HepG2 (cell line): ENCODE measurements around the gene HSD17B8. TPM values are rescaled to one million over a fixed set of nuclear protein-coding genes. Genes with fewer than 3 reads are reported as not detected.

Experiments
- ATF1 ChIP-seq: IDR thresholded peaks from 2 replicates; pipeline ENCODE4 v1.6.1; 2016; ENCODE audit warnings: mild to moderate bottlenecking, control low read depth
- CBX1 ChIP-seq: IDR thresholded peaks from one replicate; pipeline ENCODE4 v1.6.1; 2016; ENCODE audit warnings: antibody characterized with exemption, low read depth
- DBP ChIP-seq: sonication (generic); formaldehyde crosslinking; IDR thresholded peaks from 2 replicates; pipeline ENCODE4 v1.4.0; 2020; ENCODE audit warnings: missing genetic modification reagents; ENCODE audit errors: not compliant biosample characterization
- ELF3 ChIP-seq: IDR thresholded peaks from 2 replicates; pipeline ENCODE4 v1.6.1; 2016; ENCODE audit warnings: missing genetic modification reagents, missing compliant biosample characterization
- HNRNPL ChIP-seq: fragments of 200-400 bp; formaldehyde crosslinking; IDR thresholded peaks from 2 replicates; pipeline ENCODE4 v1.6.1; 2017; ENCODE audit warnings: mild to moderate bottlenecking, low read depth, low read length
- KDM4B ChIP-seq: sonication (generic); formaldehyde crosslinking; IDR thresholded peaks from 2 replicates; pipeline ENCODE4 v1.4.0; 2020; ENCODE audit warnings: missing genetic modification reagents
- KLF15 ChIP-seq: sonication (generic); formaldehyde crosslinking; IDR thresholded peaks from 2 replicates; pipeline ENCODE4 v1.8.1; 2023; ENCODE audit warnings: borderline replicate concordance, mild to moderate bottlenecking, inconsistent platforms, missing genetic modification reagents, mixed read lengths
- RFXANK ChIP-seq: IDR thresholded peaks from 2 replicates; pipeline ENCODE4 v1.6.1; 2016
- SAFB2 ChIP-seq: sonication (generic); formaldehyde crosslinking; IDR thresholded peaks from 2 replicates; pipeline ENCODE4 v1.5.1; 2020; ENCODE audit warnings: missing genetic modification reagents, low read depth, mild to moderate bottlenecking, borderline replicate concordance
- TBL1XR1 ChIP-seq: fragments of 150-350 bp; IDR thresholded peaks from 2 replicates; pipeline ENCODE4 v1.6.1; 2014; ENCODE audit warnings: borderline replicate concordance, low read length; ENCODE audit not compliant: partially characterized antibody
- YEATS2 ChIP-seq: sonication (generic); formaldehyde crosslinking; IDR thresholded peaks from 2 replicates; pipeline ENCODE4 v1.4.0; 2020; ENCODE audit warnings: missing genetic modification reagents, borderline replicate concordance
- ZFP36L2 ChIP-seq: sonication (generic); formaldehyde crosslinking; IDR thresholded peaks from 2 replicates; pipeline ENCODE4 v1.4.0; 2020; ENCODE audit warnings: missing genetic modification reagents
- ZKSCAN8 ChIP-seq: IDR thresholded peaks from 2 replicates; pipeline ENCODE4 v1.6.1; 2016; ENCODE audit warnings: borderline replicate concordance, missing genetic modification reagents, missing compliant biosample characterization
- ZNF543 ChIP-seq: sonication (generic); formaldehyde crosslinking; IDR thresholded peaks from 2 replicates; pipeline ENCODE4 v1.4.0; 2020; ENCODE audit warnings: mild to moderate bottlenecking, missing genetic modification reagents
- ZNF609 ChIP-seq: sonication (generic); formaldehyde crosslinking; IDR thresholded peaks from 2 replicates; pipeline ENCODE4 v1.4.0; 2020; ENCODE audit warnings: mild to moderate bottlenecking, missing genetic modification reagents, borderline replicate concordance
- polyA plus RNA-seq, 8 experiments: library from polyadenylated mRNA; depleted of rRNA in 3 of 8; stranded (reverse) in 7 of 8; unstranded in 1 of 8; fragments of >200 nt; fragmentation: Illumina TruSeq in 4 of 8; extraction: Trizol in 4 of 8; gene quantifications; 2 replicates each; pipeline versions ENCODE4 v1.2.1 to v1.2.3, GENCODE V29; 2011 to 2016; ENCODE audit warnings: low read depth in 4 of 8, missing spikeins in 1 of 8, mixed read lengths in 1 of 8; ENCODE audit not compliant: insufficient read depth in 1 of 8
- total RNA-seq, 5 experiments: library from RNA; depleted of rRNA; stranded (reverse); fragments of >200 nt; fragmentation: Illumina TruSeq; extraction: Trizol; gene quantifications; 2 replicates each; pipeline ENCODE4 v1.2.3, GENCODE V29; 2016; ENCODE audit warnings: low read depth in 1 of 5
- TF ChIP-seq, protein P1 (sequence below): sonication (generic); formaldehyde crosslinking; IDR thresholded peaks from 2 replicates; pipeline ENCODE4 v1.4.0; 2020; ENCODE audit warnings: missing genetic modification reagents, mild to moderate bottlenecking, borderline replicate concordance

HSD17B8 gene
- total and polyA plus RNA-seq, 2 of the 13 experiments (the other 11 are each of a cell fraction or from before 2014, with no cell fraction given) = 12.6 to 20.1 TPM

GRCh38 chr6:33204415-33205190 is at the start of gene HSD17B8 (continued):
- TF ChIP-seq ZNF609 (CRISPR knock-in tag) = peak; percentile 49; the same call in 1 of the 2 replicates
- peak; percentile 16; the same call in 1 of the 2 replicates for TF ChIP-seq ZKSCAN8 (CRISPR knock-in tag)
- TF ChIP-seq KLF15 (CRISPR knock-in tag) = peak; percentile 85; the same call in 1 of the 2 replicates
- TF ChIP-seq SAFB2 (CRISPR knock-in tag) = peak; percentile 12; the same call in 1 of the 2 replicates
- 0 out of 2 replicates have a peak, but pooled peaks have one; percentile 27 for TF ChIP-seq KDM4B (CRISPR knock-in tag)
- peak; percentile 79; the same call in 1 of the 2 replicates for TF ChIP-seq HNRNPL
- no peak for TF ChIP-seq CBX1
- TF ChIP-seq ZNF543 (CRISPR knock-in tag) = peak; percentile 93
- peak; percentile 64; the same call in 1 of the 2 replicates for TF ChIP-seq YEATS2 (CRISPR knock-in tag)
- TF ChIP-seq, protein P1, sequence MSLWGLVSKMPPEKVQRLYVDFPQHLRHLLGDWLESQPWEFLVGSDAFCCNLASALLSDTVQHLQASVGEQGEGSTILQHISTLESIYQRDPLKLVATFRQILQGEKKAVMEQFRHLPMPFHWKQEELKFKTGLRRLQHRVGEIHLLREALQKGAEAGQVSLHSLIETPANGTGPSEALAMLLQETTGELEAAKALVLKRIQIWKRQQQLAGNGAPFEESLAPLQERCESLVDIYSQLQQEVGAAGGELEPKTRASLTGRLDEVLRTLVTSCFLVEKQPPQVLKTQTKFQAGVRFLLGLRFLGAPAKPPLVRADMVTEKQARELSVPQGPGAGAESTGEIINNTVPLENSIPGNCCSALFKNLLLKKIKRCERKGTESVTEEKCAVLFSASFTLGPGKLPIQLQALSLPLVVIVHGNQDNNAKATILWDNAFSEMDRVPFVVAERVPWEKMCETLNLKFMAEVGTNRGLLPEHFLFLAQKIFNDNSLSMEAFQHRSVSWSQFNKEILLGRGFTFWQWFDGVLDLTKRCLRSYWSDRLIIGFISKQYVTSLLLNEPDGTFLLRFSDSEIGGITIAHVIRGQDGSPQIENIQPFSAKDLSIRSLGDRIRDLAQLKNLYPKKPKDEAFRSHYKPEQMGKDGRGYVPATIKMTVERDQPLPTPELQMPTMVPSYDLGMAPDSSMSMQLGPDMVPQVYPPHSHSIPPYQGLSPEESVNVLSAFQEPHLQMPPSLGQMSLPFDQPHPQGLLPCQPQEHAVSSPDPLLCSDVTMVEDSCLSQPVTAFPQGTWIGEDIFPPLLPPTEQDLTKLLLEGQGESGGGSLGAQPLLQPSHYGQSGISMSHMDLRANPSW = no peak; the same call in 1 of the 2 replicates
- no peak for TF ChIP-seq ATF1 (CRISPR knock-in tag)
- no peak for TF ChIP-seq ELF3 (CRISPR knock-in tag)
- TF ChIP-seq DBP (CRISPR knock-in tag) = peak; percentile 81
- TF ChIP-seq RFXANK (CRISPR knock-in tag) = peak; percentile 60; the same call in 1 of the 2 replicates
- no peak for TF ChIP-seq TBL1XR1
- TF ChIP-seq ZFP36L2 (CRISPR knock-in tag) = no peak
